HCEC 1CT (cell line): ENCODE data around the gene LEPROT.

Experiments
- DNase-seq: peaks from one replicate; pipeline ENCODE4 v3.0.0-alpha.2; 2017

Gene LEPROT

GRCh38 chr1:65479554-65480204, 59.2 kb downstream of the LEPROT start:
- no peak for DNase-seq

DNA sequence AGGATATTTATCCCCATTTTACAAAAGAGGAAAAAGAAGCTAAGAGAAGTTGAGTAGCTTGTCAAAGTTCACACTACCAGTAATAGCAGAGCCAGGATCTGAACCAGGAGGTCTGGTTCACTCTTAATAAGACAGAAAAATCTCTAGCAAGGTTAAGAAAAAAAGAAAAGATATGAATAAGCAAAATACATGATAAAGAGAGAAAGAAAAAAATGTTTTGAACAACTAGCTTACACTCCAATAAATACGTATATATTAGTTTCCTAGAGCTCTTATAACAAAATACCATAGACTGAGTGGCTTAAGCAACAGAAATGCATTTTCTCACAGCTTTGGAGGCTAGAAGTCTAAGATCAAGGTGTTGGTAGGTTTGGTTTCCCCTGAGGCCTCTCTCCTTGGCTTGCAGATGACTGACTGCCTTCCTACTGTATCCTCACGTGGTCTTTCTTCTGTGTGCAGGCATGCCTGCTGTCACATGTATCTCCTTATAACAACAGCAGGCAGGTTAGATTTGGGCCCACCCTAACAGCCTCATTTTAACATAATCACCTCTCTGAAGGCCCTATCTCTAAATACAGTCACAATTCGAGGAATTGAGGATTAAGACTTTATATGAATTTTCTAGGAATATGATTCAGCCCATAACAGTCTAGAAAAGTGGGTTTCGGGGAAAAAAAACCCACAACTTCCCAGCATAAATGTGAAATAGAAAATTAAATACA, 60.4 kb downstream of the LEPROT start:
- DNase-seq, result no peak

DNA sequence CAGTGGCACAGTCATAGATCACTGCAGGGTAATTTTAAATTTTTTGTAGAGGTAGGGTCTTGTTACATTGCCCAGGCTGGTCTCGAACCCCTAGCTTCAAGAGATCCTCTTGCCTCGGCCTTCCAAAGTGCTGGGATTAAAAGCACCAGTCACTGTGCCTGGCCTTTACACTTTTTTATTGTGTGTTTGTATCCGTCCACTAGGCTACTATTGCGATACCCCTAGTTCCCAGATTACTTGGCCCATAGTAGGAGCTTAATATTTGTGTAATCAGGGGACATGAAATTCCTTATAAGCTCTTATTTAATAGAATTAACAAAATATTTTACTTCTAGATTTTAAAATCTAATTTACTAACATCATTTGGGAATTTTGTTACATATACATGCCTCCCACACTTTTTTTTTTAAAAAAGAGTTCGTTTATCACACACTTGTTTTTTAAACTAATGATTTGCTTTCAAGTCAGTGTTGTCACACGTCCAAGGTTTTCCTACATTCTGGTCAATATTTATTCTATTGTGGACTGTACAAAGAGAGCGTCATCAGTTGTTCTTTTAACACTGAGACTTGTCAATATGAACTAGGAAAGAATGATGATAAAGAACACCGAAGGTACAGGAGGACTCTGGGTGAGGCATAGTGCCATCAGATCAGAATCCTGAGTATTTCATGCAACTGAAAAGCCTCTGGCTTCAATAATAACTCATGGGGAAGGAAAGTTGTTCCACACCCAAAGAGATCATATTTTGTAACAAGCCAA, 63.7 kb downstream of the LEPROT start:
- no peak for DNase-seq
